AG09309 (cell line): ENCODE data around the gene MED13.

ENCODE experiments used
- DNase-seq: peaks from one replicate; pipeline ENCODE4 v3.0.0-alpha.2; 2010; ENCODE audit warnings: low read depth
- H3K4me3 ChIP-seq: 2 replicates; pipeline ENCODE4 v1.5.1; 2011; ENCODE audit warnings: mild to moderate bottlenecking, low read depth, low read length, moderate library complexity; ENCODE audit not compliant: control insufficient read depth
- CTCF ChIP-seq: IDR thresholded peaks from 2 replicates; pipeline ENCODE4 v1.5.1; 2011; ENCODE audit warnings: mild to moderate bottlenecking, low read depth, low read length, inconsistent platforms; ENCODE audit not compliant: insufficient read depth, control insufficient read depth; ENCODE audit errors: missing control alignments

The MED13 gene

GRCh38 chr17:62098623-62099231 is 33.6 kb upstream of the MED13 start:
- DNase-seq = no peak
- no peak for TF ChIP-seq CTCF
- H3K4me3 ChIP-seq = no peak overlapping the region

GRCh38 chr17:62096401-62096670 is 31.3 kb upstream of the MED13 start:
- no peak for DNase-seq
- no peak overlapping the region for H3K4me3 ChIP-seq
- TF ChIP-seq CTCF = no peak

GRCh38 chr17:62094175-62094574 is 29.1 kb upstream of the MED13 start:
- no peak for TF ChIP-seq CTCF
- H3K4me3 ChIP-seq = no peak overlapping the region
- no peak for DNase-seq

GRCh38 chr17:62093188-62094155 is 28.4 kb upstream of the MED13 start:
- no peak for TF ChIP-seq CTCF
- H3K4me3 ChIP-seq = no peak overlapping the region
- DNase-seq = peak; percentile 72

- no peak for DNase-seq
- no peak for TF ChIP-seq CTCF
- no peak overlapping the region for H3K4me3 ChIP-seq
Observed at GRCh38 chr17:62092784-62093183, 27.7 kb upstream of the MED13 start.

GRCh38 chr17:62091804-62092203 is 26.7 kb upstream of the MED13 start:
- no peak for TF ChIP-seq CTCF

GRCh38 chr17:62090868-62091267 is 25.8 kb upstream of the MED13 start:
- no peak for TF ChIP-seq CTCF
- DNase-seq = no peak
- H3K4me3 ChIP-seq = no peak overlapping the region

More at GRCh38 chr17:62091804-62092203, 26.7 kb upstream of the MED13 start:
- no peak for DNase-seq
- H3K4me3 ChIP-seq = no peak overlapping the region
